ENCODE measurements around the gene REM2. TPM values are rescaled to one million over a fixed set of nuclear protein-coding genes. Genes with fewer than 3 reads are reported as not detected.

The REM2 gene
- total RNA-seq, 1 donor from 2014 or later = 1.4 TPM

DNA sequence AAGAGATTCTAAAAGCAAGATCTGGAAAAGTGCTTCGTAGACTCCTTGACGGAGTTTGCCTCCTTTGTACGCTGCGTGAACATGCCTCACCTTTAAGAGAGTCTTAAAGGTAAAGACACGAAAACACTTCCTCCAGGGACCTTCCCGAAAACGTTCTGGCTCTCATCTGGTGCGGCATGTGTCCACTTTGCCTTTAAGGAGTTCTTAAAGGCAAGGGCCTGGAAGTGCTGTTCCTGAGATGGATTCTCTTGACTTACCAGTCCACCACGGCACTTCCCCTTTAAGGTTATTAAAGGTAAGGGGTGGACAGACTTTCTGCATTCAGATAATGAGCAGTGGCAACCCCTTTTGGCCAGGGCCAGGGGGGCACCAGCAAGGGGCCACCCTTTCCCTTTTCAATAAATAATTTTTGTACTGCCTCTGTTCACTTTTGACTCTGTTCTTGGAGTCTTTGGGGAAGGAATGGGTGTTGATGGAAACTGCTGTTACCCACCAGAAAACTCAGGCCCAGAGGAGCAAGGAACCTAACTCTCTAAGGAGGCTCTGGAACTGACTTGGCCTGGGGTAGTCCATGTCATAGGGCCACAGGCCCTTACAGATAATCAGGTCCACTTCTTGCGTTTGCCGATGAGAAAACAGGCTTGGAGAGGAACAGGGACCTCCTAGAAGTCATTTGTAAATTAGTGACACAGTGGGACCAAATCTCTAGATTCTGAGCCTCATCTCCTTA, 4.4 kb downstream of the REM2 start:
- intact Hi-C loops (cut with micrococcal nuclease) = loop anchor here (1.0 to 10.0 kb wide), 10 partner anchors 13 to 503 kb away; partner anchors contain the start of genes DAD1, PPP1R3E, PRMT5 and RBM23
- Mint-ChIP-seq H3K4me3 (peak overlapping the region; percentile 90), H3K36me3 (ENCODE audit: low read depth) (peaks cover 16% of the 10 kb centered on the region), H3K9me3 (no peaks in the 10 kb centered on the region), H3K4me1 (peaks cover 73% of the 10 kb centered on the region), H3K27ac (peak overlapping the region; percentile 97), H3K27me3 (no peaks in the 10 kb centered on the region)
- peak; percentile 18 for ATAC-seq (ENCODE audit: low read depth)
- DNase-seq = no peak
- TF ChIP-seq, protein P1, sequence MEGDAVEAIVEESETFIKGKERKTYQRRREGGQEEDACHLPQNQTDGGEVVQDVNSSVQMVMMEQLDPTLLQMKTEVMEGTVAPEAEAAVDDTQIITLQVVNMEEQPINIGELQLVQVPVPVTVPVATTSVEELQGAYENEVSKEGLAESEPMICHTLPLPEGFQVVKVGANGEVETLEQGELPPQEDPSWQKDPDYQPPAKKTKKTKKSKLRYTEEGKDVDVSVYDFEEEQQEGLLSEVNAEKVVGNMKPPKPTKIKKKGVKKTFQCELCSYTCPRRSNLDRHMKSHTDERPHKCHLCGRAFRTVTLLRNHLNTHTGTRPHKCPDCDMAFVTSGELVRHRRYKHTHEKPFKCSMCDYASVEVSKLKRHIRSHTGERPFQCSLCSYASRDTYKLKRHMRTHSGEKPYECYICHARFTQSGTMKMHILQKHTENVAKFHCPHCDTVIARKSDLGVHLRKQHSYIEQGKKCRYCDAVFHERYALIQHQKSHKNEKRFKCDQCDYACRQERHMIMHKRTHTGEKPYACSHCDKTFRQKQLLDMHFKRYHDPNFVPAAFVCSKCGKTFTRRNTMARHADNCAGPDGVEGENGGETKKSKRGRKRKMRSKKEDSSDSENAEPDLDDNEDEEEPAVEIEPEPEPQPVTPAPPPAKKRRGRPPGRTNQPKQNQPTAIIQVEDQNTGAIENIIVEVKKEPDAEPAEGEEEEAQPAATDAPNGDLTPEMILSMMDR (IDR thresholded peaks at IDR 0.05) = no peak
- POLR2A ChIA-PET = interaction anchor here (0.6 to 9.4 kb wide), 17 partner anchors 8 to 605 kb away, joined by 3 to 140 read pairs (median 4); partner anchors contain the start of genes LRP10, OXA1L, PABPN1 and RBM23
- CTCF ChIA-PET = interaction anchor here (0.6 to 8.6 kb wide), 7 partner anchors 13 to 331 kb away, joined by 3 to 103 read pairs (median 6); partner anchors contain the start of genes CDH24 and LRP10

DNA sequence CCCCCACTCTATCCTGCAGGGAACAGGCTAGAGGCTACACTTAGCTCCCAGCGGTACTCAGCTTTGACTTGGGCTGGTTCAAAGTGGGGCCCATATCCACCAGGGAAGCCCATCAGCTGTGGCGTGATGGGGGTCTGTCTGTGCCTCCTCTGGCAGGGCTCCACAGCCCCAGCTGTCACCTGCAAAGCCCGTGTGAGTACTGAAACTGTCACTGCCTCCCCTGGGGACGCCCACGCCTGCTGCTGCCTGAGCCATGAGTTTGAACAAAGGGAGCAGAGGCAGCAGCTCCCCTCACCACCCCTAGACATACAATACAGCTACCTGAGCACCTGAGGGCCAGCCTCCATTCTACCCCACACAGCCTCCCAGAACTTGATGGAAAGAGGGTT, 5.0 kb downstream of the REM2 start:
- ATAC-seq (ENCODE audit: low read depth) = peak; percentile 54
- intact Hi-C loops (cut with micrococcal nuclease) = loop anchor here (1.0 to 10.0 kb wide), 11 partner anchors 12 to 503 kb away; partner anchors contain the start of genes DAD1, PPP1R3E, PRMT5 and RBM23
- no peaks in the 10 kb centered on the region for H3K27me3 Mint-ChIP-seq
- H3K36me3 Mint-ChIP-seq (ENCODE audit: low read depth) = peaks cover 19% of the 10 kb centered on the region
- H3K27ac Mint-ChIP-seq = peak overlapping the region; percentile 97
- peak; percentile 77 for DNase-seq
- TF ChIP-seq, protein P1 (IDR thresholded peaks at IDR 0.05) = no peak
- CTCF ChIA-PET = interaction anchor here (0.6 to 8.6 kb wide), 6 partner anchors 13 to 331 kb away, joined by 3 to 103 read pairs (median 5); partner anchors contain the start of gene LRP10
- peaks cover 67% of the 10 kb centered on the region for H3K4me1 Mint-ChIP-seq
- no peaks in the 10 kb centered on the region for H3K9me3 Mint-ChIP-seq
- peak overlapping the region; percentile 90 for H3K4me3 Mint-ChIP-seq
- POLR2A ChIA-PET = interaction anchor here (0.6 to 9.4 kb wide), 22 partner anchors 9 to 605 kb away, joined by 3 to 140 read pairs (median 4); partner anchors contain the start of genes LRP10, OXA1L, PABPN1 and PRMT5

DNA sequence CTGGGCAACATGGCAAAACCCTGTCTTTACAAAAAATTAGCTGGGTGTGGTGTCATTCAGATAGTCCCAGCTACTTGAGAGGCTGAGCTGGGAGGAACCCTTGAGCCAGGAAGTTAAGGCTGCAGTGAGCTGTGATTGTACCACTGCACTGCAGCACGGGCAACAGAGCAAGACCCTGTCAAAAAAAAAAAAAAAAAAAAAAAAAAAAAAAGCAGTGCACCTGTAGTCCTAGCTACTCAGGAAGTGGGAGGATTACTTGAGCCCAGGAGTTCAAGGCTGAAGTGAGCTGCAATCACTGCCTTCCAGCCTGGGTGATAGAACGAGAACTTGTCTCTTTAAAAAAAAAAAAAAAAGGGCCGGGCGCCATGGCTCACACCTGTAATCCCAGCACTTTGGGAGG, 5.6 kb downstream of the REM2 start:
- Mint-ChIP-seq H3K27me3 (no peaks in the 10 kb centered on the region), H3K9me3 (no peaks in the 10 kb centered on the region), H3K4me1 (peaks cover 63% of the 10 kb centered on the region), H3K27ac (peak overlapping the region; percentile 97), H3K36me3 (ENCODE audit: low read depth) (peaks cover 26% of the 10 kb centered on the region), H3K4me3 (peak overlapping the region; percentile 90)
- ChIA-PET CTCF (interaction anchor here (1.0 to 8.6 kb wide), 5 partner anchors 12 to 332 kb away, joined by 3 to 103 read pairs (median 7); partner anchors contain the start of gene LRP10), POLR2A (interaction anchor here (0.6 to 9.4 kb wide), 21 partner anchors 10 to 1206 kb away, joined by 3 to 140 read pairs (median 5); partner anchors contain the start of genes LRP10, OXA1L, PABPN1 and PCK2)
- TF ChIP-seq, protein P1 (IDR thresholded peaks at IDR 0.05) = no peak
- ATAC-seq (ENCODE audit: low read depth) (peak; percentile 41), DNase-seq (peak; percentile 29)
- intact Hi-C loops (cut with micrococcal nuclease) = loop anchor here (1.0 to 10.0 kb wide), 5 partner anchors 66 to 504 kb away; partner anchors contain the start of gene PPP1R3E

DNA sequence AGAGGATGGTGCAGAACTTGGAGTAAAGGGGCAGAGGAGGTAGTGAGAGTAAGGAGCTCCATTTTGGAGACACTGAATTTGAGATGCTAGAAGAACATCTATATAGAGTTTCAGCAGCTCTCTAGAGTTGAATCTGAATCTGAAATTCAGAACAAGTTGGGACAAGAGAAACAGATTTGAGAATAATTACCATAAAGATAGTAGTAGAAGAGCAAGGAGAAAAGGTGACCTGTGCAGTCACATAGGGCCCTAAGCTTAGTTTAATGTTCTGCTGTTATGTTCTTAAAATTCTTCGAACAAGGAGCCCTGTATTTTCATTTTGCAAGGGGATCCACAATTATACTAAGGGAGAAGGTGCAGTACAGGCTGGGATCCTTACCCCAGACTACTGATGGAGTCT, 7.4 kb downstream of the REM2 start:
- Mint-ChIP-seq H3K27me3 (no peaks in the 10 kb centered on the region), H3K4me3 (peak overlapping the region; percentile 4), H3K9me3 (no peaks in the 10 kb centered on the region), H3K4me1 (peaks cover 48% of the 10 kb centered on the region), H3K36me3 (ENCODE audit: low read depth) (peaks cover 32% of the 10 kb centered on the region), H3K27ac (peak overlapping the region; percentile 41)
- ChIA-PET POLR2A (interaction anchor here (0.6 to 9.4 kb wide), 6 partner anchors 9 to 116 kb away, joined by 3 to 140 read pairs (median 4); partner anchors contain the start of genes LRP10 and RBM23), CTCF (interaction anchor here (1.0 to 6.1 kb wide), 4 partner anchors 10 to 178 kb away, joined by 3 to 49 read pairs (median 6); partner anchors contain the start of gene LRP10)
- no peak for DNase-seq
- TF ChIP-seq, protein P1 (IDR thresholded peaks at IDR 0.05) = no peak
- intact Hi-C loops (cut with micrococcal nuclease) = no loop called here
- no peak for ATAC-seq (ENCODE audit: low read depth)

Measured in activated B cell treated with CpG ODN at 0.5 μM for 24 hours (primary cell).